Muscle layer of duodenum (tissue), 2 donors: ENCODE measurements around the gene PTPN3.

ENCODE experiments used
- H3K27ac ChIP-seq: one replicate; pipeline ENCODE4 v1.7.0; 2013; ENCODE audit warnings: mild to moderate bottlenecking, low read length
- H3K27me3 ChIP-seq: one replicate; pipeline ENCODE4 v1.7.0; 2013; ENCODE audit warnings: low read depth, mild to moderate bottlenecking, control low read depth, low read length
- H3K36me3 ChIP-seq, 2 donors: one replicate each; pipeline ENCODE4 v1.7.0; 2013; ENCODE audit warnings: low read length in 2 of 2, control low read depth in 1 of 2, mild to moderate bottlenecking in 1 of 2; ENCODE audit not compliant: insufficient read depth in 2 of 2, control insufficient read depth in 1 of 2
- H3K4me1 ChIP-seq, 2 donors: one replicate each; pipeline ENCODE4 v1.7.0; 2013; ENCODE audit warnings: low read length in 2 of 2, mild to moderate bottlenecking in 2 of 2, control low read depth in 1 of 2, moderate library complexity in 1 of 2; ENCODE audit not compliant: insufficient read depth in 2 of 2, control insufficient read depth in 1 of 2
- H3K4me3 ChIP-seq, 2 donors: one replicate each; pipeline ENCODE4 v1.7.0; 2013; ENCODE audit warnings: low read length in 2 of 2, low read depth in 1 of 2, mild to moderate bottlenecking in 1 of 2
- H3K9me3 ChIP-seq, 2 donors: one replicate each; pipeline ENCODE4 v1.7.0; 2013; ENCODE audit warnings: low read length in 2 of 2, control low read depth in 1 of 2, mild to moderate bottlenecking in 1 of 2; ENCODE audit not compliant: control insufficient read depth in 1 of 2
- donor health status: healthy.

Gene PTPN3

GRCh38 chr9:109459423-109459822 lies 38.7 kb downstream of the PTPN3 start:
- Histone ChIP-seq H3K4me3 (no peak overlapping the region), H3K27me3 (peaks cover 5% of the 10 kb centered on the region), H3K27ac (no peak overlapping the region), H3K36me3 (no peaks in the 10 kb centered on the region), H3K4me1 (no peaks in the 10 kb centered on the region), H3K9me3 (no peaks in the 10 kb centered on the region)

DNA sequence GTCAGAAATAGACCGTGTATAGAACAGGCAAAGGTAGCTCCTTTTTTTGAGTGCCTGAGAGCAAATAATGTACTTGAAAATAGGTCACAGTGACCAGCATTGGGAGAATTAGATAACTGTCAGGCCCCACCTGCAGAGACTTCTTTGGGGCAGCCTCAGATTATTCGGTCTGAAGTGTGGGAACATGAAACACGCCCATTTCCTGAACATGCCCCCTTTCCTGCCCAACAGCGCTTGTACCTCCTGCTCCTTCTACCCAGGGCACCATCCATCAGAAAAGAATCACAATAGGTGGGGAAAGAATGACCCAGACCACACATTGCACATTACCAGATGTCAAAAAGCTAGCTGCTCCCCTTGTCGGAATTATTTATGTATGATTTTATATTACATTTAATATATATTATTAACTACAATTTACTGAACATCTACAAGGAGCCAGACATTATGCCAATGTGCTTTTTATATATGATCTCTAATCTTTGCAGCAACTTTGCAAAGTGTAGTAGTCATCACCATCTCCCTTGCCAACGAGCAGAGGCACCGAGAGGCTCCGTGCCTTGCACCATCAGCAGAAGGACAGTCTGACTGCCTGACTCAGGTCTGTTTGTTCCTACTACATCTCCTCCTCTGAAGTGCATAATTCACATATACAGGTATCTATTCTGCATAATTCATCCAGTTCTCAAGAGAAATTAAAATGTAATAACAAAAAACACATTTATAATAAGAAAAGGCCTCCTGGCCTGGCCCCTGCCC lies 39.5 kb downstream of the PTPN3 start:
- Histone ChIP-seq H3K4me1 (no peaks in the 10 kb centered on the region), H3K36me3 (no peaks in the 10 kb centered on the region), H3K9me3 (no peaks in the 10 kb centered on the region), H3K27me3 (peaks cover 5% of the 10 kb centered on the region), H3K27ac (no peak overlapping the region), H3K4me3 (no peak overlapping the region)

GRCh38 chr9:109456811-109457210 lies 41.3 kb downstream of the PTPN3 start:
- peaks cover 5% of the 10 kb centered on the region for H3K27me3 ChIP-seq
- H3K4me1 ChIP-seq, result no peaks in the 10 kb centered on the region
- H3K27ac ChIP-seq, result no peak overlapping the region
- no peaks in the 10 kb centered on the region for H3K9me3 ChIP-seq
- H3K4me3 ChIP-seq, result no peak overlapping the region
- no peaks in the 10 kb centered on the region for H3K36me3 ChIP-seq

GRCh38 chr9:109455861-109456260 lies 42.2 kb downstream of the PTPN3 start:
- peaks cover 5% of the 10 kb centered on the region for H3K27me3 ChIP-seq
- no peaks in the 10 kb centered on the region for H3K36me3 ChIP-seq
- no peak overlapping the region for H3K4me3 ChIP-seq
- H3K9me3 ChIP-seq, result no peaks in the 10 kb centered on the region
- no peaks in the 10 kb centered on the region for H3K4me1 ChIP-seq
- no peak overlapping the region for H3K27ac ChIP-seq

DNA sequence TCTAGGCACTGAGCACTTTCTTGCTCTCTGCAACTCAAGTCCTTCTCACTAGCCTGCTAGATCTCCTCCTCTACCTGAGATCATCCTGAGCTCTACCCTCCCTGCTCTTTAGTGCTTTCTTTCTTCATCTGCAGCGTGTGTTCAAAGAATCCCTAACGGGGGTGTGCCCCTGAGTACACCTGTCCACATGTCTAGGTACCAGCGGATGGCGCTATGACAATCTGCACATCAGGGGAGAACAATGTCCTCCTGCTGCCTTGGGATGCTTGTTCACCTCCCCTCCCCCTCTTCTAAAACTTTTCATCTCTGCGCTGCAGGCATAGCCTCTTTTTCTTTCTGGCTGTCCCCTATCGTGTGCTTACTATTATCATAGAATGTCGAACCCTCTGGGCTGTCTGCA lies 42.7 kb downstream of the PTPN3 start:
- Histone ChIP-seq H3K36me3 (no peaks in the 10 kb centered on the region), H3K4me3 (no peak overlapping the region), H3K27ac (no peak overlapping the region), H3K27me3 (peaks cover 5% of the 10 kb centered on the region), H3K9me3 (no peaks in the 10 kb centered on the region), H3K4me1 (no peaks in the 10 kb centered on the region)

DNA sequence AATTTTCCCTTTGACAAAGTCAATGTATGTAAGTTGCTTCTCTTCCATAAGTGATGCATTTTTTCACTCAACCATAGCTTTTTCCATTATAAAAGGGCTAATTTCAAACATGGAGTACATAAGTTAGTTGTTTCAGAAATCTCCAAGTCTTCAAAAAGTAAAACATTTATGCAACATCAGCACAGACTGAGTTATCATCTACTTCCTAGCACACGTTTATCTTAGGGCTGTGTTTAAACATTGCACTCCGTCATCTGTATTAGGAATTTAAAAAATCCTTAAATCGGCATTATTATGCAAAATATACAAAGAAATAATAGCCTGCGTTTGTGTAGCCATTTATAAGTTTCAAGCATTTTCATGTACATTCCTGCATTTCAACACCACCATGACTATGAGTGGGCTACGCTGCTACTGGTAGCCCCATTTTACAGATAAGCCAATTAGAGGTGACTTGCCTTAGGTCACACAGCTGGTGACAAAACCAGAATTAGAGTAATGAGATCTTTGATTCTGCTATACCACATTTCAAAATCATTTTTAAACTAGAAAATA lies 43.4 kb downstream of the PTPN3 start:
- Histone ChIP-seq H3K4me1 (no peaks in the 10 kb centered on the region), H3K36me3 (no peaks in the 10 kb centered on the region), H3K4me3 (no peak overlapping the region), H3K27ac (no peak overlapping the region), H3K27me3 (peaks cover 5% of the 10 kb centered on the region), H3K9me3 (no peaks in the 10 kb centered on the region)

DNA sequence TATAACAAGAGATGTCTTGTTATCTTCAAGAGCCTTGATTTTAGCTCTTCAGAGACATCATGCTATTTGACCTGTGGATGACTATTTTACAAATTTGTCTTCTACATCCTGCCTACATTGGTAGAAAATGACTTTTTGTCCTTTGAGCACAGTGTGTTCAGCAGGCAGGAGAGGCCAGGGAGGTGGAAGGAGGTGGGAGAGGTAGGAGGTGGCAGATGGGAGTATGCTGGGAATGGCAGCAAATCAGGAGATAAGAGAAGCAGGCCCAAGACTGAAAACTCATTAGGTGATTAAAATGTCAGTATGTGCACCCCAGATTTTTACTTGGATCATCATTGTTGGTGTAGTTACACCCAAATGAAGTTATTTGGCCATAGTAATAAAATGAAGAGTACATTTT lies 44.1 kb downstream of the PTPN3 start:
- Histone ChIP-seq H3K27me3 (peaks cover 5% of the 10 kb centered on the region), H3K27ac (no peak overlapping the region), H3K4me1 (no peaks in the 10 kb centered on the region)

GRCh38 chr9:109453210-109453842 lies 44.8 kb downstream of the PTPN3 start:
- Histone ChIP-seq H3K9me3 (no peaks in the 10 kb centered on the region), H3K36me3 (no peaks in the 10 kb centered on the region), H3K27me3 (peaks cover 5% of the 10 kb centered on the region), H3K4me1 (no peaks in the 10 kb centered on the region), H3K27ac (no peak overlapping the region), H3K4me3 (no peak overlapping the region)

More for the DNA sequence above, 44.1 kb downstream of the PTPN3 start:
- no peaks in the 10 kb centered on the region for H3K36me3 ChIP-seq
- no peaks in the 10 kb centered on the region for H3K9me3 ChIP-seq
- H3K4me3 ChIP-seq, result no peak overlapping the region

DNA sequence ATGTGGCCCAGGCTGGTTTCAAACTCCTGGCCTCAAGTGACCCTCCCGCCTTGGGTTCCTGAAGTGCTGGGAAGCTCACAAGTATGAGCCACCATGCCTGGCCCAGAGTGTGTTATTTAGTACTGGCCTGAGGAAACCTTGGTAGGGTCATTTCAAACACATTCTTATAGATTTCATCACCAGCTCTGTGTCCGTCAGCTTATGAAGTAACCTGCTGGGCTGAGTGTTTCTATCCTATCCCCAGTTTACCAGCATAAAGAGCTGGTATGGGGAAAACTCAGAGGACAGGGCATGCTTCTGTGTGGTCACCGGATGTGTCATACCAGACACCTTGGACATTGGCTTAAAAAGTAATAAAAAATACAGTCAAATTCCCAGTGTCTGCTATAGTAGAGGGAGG lies 45.3 kb downstream of the PTPN3 start:
- H3K27me3 ChIP-seq, result peaks cover 5% of the 10 kb centered on the region
- H3K4me1 ChIP-seq, result no peaks in the 10 kb centered on the region
- H3K9me3 ChIP-seq, result no peaks in the 10 kb centered on the region
- no peaks in the 10 kb centered on the region for H3K36me3 ChIP-seq
- H3K27ac ChIP-seq, result no peak overlapping the region
- no peak overlapping the region for H3K4me3 ChIP-seq

- peaks cover 5% of the 10 kb centered on the region for H3K27me3 ChIP-seq
- H3K9me3 ChIP-seq, result no peaks in the 10 kb centered on the region
- H3K4me3 ChIP-seq, result no peak overlapping the region
- H3K27ac ChIP-seq, result no peak overlapping the region
- no peaks in the 10 kb centered on the region for H3K4me1 ChIP-seq
- no peaks in the 10 kb centered on the region for H3K36me3 ChIP-seq
These were observed 46.6 kb downstream of the PTPN3 start for GRCh38 chr9:109451311-109452025.

GRCh38 chr9:109450346-109450745 lies 47.8 kb downstream of the PTPN3 start:
- Histone ChIP-seq H3K4me1 (no peaks in the 10 kb centered on the region), H3K27ac (no peak overlapping the region), H3K36me3 (no peaks in the 10 kb centered on the region), H3K27me3 (no peaks in the 10 kb centered on the region), H3K4me3 (no peak overlapping the region), H3K9me3 (no peaks in the 10 kb centered on the region)
